K562 (cell line): Measurements from ENCODE around the gene LST1. TPM values are rescaled to one million over a fixed set of nuclear protein-coding genes. Genes with fewer than 3 reads are reported as not detected.

Experiments used
- DMBX1 ChIP-seq: fragments of 250-450 bp; sonication (Bioruptor Pico); IDR thresholded peaks from 2 replicates; pipeline ENCODE4 v1.8.0; 2022; ENCODE audit warnings: inconsistent platforms, mild to moderate bottlenecking, moderate library complexity, borderline replicate concordance
- ELF4 ChIP-seq: fragments of 450-650 bp; formaldehyde crosslinking; IDR thresholded peaks from 2 replicates; pipeline ENCODE4 v1.4.0; 2022; ENCODE audit warnings: missing genetic modification characterization
- EP400 ChIP-seq: fragments of 450-650 bp; IDR thresholded peaks from 2 replicates; pipeline ENCODE4 v1.6.1; 2017; ENCODE audit warnings: antibody characterized with exemption, mild to moderate bottlenecking, moderate library complexity
- FOSL1 ChIP-seq: fragments of 200-800 bp; sonication (Bioruptor generic); conservative IDR thresholded peaks from 2 replicates; pipeline ENCODE4 v1.6.1; 2016; ENCODE audit warnings: missing genetic modification characterization, missing compliant biosample characterization
- KDM4B ChIP-seq, 2 experiments: fragments of 450-650 bp in 1 of 2; sonication (generic) in 1 of 2; IDR thresholded peaks; 2 replicates each; pipeline ENCODE4 v1.6.1; 2016 to 2017; ENCODE audit warnings: borderline replicate concordance in 2 of 2, antibody characterized with exemption in 1 of 2, low read depth in 1 of 2, mild to moderate bottlenecking in 1 of 2
- MAFG ChIP-seq: fragments of 450-650 bp; conservative IDR thresholded peaks from 2 replicates; pipeline ENCODE4 v1.6.1; 2016; ENCODE audit warnings: missing genetic modification characterization, missing compliant biosample characterization
- MAFK ChIP-seq: IDR thresholded peaks from 2 replicates; pipeline ENCODE4 v1.6.1; 2011; ENCODE audit warnings: low read length, improper control_type of control experiment
- MAZ ChIP-seq, 2 experiments: fragments of 450-650 bp in 1 of 2; sonication (generic) in 1 of 2; formaldehyde crosslinking; IDR thresholded peaks in 1 of 2; conservative IDR thresholded peaks in 1 of 2; 2 replicates each; pipeline versions ENCODE4 v1.4.0 to v1.5.0; 2020; ENCODE audit warnings: mild to moderate bottlenecking in 1 of 2, missing genetic modification reagents in 1 of 2
- MTA1 ChIP-seq: fragments of 450-650 bp; IDR thresholded peaks from 2 replicates; pipeline ENCODE4 v1.6.1; 2017; ENCODE audit warnings: borderline replicate concordance
- NCOA1 ChIP-seq: fragments of 450-650 bp; IDR thresholded peaks from 2 replicates; pipeline ENCODE4 v1.6.1; 2016; ENCODE audit warnings: low read depth
- NFE2 ChIP-seq: IDR thresholded peaks from 2 replicates; pipeline ENCODE4 v1.6.1; 2014; ENCODE audit warnings: antibody characterized with exemption, low read depth
- RERE ChIP-seq: sonication (generic); formaldehyde crosslinking; IDR thresholded peaks from 2 replicates; pipeline ENCODE4 v1.8.0; 2023; ENCODE audit warnings: missing genetic modification reagents, mild to moderate bottlenecking, borderline replicate concordance
- SP2 ChIP-seq: IDR thresholded peaks from 2 replicates; pipeline ENCODE4 v1.6.1; 2011; ENCODE audit warnings: mild to moderate bottlenecking, low read depth, low read length, moderate library complexity; ENCODE audit not compliant: poor library complexity, severe bottlenecking; ENCODE audit errors: extremely low read depth
- THRAP3 ChIP-seq: fragments of 450-650 bp; IDR thresholded peaks from 2 replicates; pipeline ENCODE4 v1.6.1; 2016; ENCODE audit warnings: mild to moderate bottlenecking, inconsistent platforms, borderline replicate concordance
- XRCC3 ChIP-seq: fragments of 450-650 bp; IDR thresholded peaks from 2 replicates; pipeline ENCODE4 v1.6.1; 2017; ENCODE audit warnings: mild to moderate bottlenecking, moderate library complexity
- YY1 ChIP-seq, 3 experiments: IDR thresholded peaks; 2 replicates each; pipeline ENCODE4 v1.6.1; 2011; ENCODE audit warnings: low read length in 2 of 3, mild to moderate bottlenecking in 2 of 3, moderate library complexity in 2 of 3, borderline replicate concordance in 1 of 3, control low read depth in 1 of 3, low read depth in 1 of 3; ENCODE audit not compliant: insufficient read depth in 3 of 3, insufficient replicate concordance in 2 of 3, control insufficient read depth in 1 of 3, insufficient read length in 1 of 3; ENCODE audit errors: extremely low read depth in 1 of 3
- ZKSCAN8 ChIP-seq: fragments of 200-800 bp; sonication (Bioruptor generic); IDR thresholded peaks from 2 replicates; pipeline ENCODE4 v1.6.1; 2016; ENCODE audit warnings: missing genetic modification characterization, missing compliant biosample characterization
- ZNF316 ChIP-seq: fragments of 450-650 bp; IDR thresholded peaks from 2 replicates; pipeline ENCODE4 v1.6.1; 2016
- ZNF76 ChIP-seq: fragments of 250-450 bp; sonication (Bioruptor Pico); IDR thresholded peaks from 2 replicates; pipeline ENCODE4 v1.4.0; 2020; ENCODE audit warnings: mild to moderate bottlenecking, moderate library complexity, borderline replicate concordance
- polyA plus RNA-seq, 8 experiments: library from polyadenylated mRNA; depleted of rRNA in 4 of 8; stranded (reverse) in 5 of 8; unstranded in 3 of 8; fragments of >200 nt; fragmentation: Nextera tagmentation in 2 of 8; fragmentation: Illumina TruSeq in 1 of 8; extraction: Ambion mirVana in 2 of 8; extraction: Trizol in 1 of 8; gene quantifications; 2 replicates each; pipeline versions ENCODE4 v1.2.1 to v1.2.3, GENCODE V29; 2011 to 2014; ENCODE audit warnings: inconsistent platforms in 1 of 8, missing spikeins in 1 of 8
- total RNA-seq, 7 experiments: library from RNA; depleted of rRNA in 6 of 7; stranded (reverse); fragments of >200 nt in 6 of 7; fragmentation: Illumina TruSeq in 2 of 7; extraction: Trizol in 2 of 7; gene quantifications; 2 replicates each; pipeline versions ENCODE4 v1.2.1 to v1.2.3, GENCODE V29; 2011 to 2021; ENCODE audit warnings: low replicate concordance in 1 of 7
- TF ChIP-seq, protein P1 (sequence below): fragments of 200-800 bp; sonication (Bioruptor generic); IDR thresholded peaks from 2 replicates; pipeline ENCODE4 v1.6.1; 2017; ENCODE audit warnings: missing genetic modification characterization, missing compliant biosample characterization

LST1 gene
- total and polyA plus RNA-seq, 9 of the 15 experiments (the other 6 are each of a cell fraction or from before 2014, with no cell fraction given), result 0.82 to 7.8 (median 1.7) TPM

DNA sequence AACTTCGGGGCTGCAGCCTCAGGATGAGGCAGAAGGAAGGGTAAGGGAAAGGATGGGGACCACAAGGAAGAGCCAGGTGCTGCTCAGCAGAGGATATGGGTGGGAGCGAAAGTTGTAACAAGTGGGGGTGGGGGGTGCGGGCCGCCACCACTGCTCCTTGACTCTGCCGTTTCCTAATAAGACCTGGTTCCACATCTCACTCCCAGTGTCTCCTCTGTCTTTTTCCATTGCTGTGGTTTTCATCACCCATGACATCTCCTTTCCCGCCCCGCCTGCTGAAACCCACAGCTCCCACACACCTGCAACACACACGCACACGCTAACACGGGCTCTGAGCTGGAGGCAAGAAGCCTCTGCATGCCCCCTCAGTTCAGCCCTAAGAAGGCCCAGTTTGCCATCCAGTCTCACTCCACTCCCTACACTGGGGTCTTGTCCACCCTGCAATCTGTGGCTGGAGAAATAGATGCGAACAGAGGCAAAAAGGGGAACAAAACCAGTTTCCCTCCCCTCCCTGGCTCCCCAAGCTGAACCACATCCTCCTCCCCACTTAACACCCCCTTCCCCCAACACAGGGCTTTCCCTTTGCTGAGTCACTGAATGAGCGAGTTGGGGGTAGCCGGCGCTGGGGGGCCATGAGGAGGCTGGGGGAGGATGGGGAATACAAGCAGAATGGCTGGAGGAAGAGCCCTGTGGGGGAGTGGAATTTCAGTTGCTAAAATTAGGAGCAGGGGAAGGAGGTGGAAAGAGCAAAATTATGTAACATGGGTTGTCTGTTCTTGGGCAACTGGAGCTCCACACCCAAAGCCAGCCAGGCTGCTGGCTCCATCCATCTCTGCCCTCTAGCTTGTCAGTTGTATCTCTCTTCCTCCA lies 27.2 kb upstream of the LST1 start (continued):
- TF ChIP-seq MAZ (CRISPR knock-in tag; conservative IDR thresholded peaks at IDR 0.05 in 1 of 2, IDR thresholded peaks at IDR 0.05 in 1 of 2), result peak; percentile 67 to 73; a peak in 2 of 4 replicates
- TF ChIP-seq ZNF316, result peak; percentile 77
- TF ChIP-seq ZKSCAN8 (CRISPR knock-in tag), result no peak
- TF ChIP-seq THRAP3, result no peak
- 0 out of 2 replicates have a peak, but pooled peaks have one; percentile 19 for TF ChIP-seq ZNF76 (CRISPR knock-in tag)
- no peak for TF ChIP-seq SP2
- no peak for TF ChIP-seq RERE (CRISPR knock-in tag)
- peak; percentile 70 for TF ChIP-seq MAFG
- peak; percentile 24; the same call in 1 of the 2 replicates for TF ChIP-seq NCOA1
- peak in 1 of 3 experiments; percentile 31 for TF ChIP-seq YY1 (IDR thresholded peaks at IDR 0.05; ENCODE audit: borderline replicate concordance in 1 of 3, control insufficient read depth in 1 of 3, extremely low read depth in 1 of 3, insufficient read depth in 3 of 3, insufficient read length in 1 of 3, insufficient replicate concordance in 2 of 3, low read depth in 1 of 3, low read length in 2 of 3)
- no peak for TF ChIP-seq XRCC3
- peak; percentile 49 for TF ChIP-seq MAFK
- peak; percentile 17; the same call in 1 of the 2 replicates for TF ChIP-seq MTA1
- TF ChIP-seq FOSL1 (tag), result peak; percentile 50
- TF ChIP-seq NFE2, result peak; percentile 97
- peak; percentile 34; the same call in 1 of the 2 replicates for TF ChIP-seq EP400
- TF ChIP-seq DMBX1 (CRISPR knock-in tag), result peak; percentile 64; the same call in 1 of the 2 replicates
- peak in 1 of 2 experiments; percentile 78; a peak in 1 of 4 replicates for TF ChIP-seq KDM4B (IDR thresholded peaks at IDR 0.05; ENCODE audit: borderline replicate concordance in 2 of 2, low read depth in 1 of 2)
- 0 out of 2 replicates have a peak, but pooled peaks have one; percentile 3 for TF ChIP-seq ELF4 (CRISPR knock-in tag)
- TF ChIP-seq, protein P1, sequence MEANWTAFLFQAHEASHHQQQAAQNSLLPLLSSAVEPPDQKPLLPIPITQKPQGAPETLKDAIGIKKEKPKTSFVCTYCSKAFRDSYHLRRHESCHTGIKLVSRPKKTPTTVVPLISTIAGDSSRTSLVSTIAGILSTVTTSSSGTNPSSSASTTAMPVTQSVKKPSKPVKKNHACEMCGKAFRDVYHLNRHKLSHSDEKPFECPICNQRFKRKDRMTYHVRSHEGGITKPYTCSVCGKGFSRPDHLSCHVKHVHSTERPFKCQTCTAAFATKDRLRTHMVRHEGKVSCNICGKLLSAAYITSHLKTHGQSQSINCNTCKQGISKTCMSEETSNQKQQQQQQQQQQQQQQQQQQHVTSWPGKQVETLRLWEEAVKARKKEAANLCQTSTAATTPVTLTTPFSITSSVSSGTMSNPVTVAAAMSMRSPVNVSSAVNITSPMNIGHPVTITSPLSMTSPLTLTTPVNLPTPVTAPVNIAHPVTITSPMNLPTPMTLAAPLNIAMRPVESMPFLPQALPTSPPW (CRISPR knock-in tag), result peak; percentile 93
